Osteoblast (primary cell): Measurements from ENCODE around the gene KMT2E. TPM values are rescaled to one million over a fixed set of nuclear protein-coding genes. Genes with fewer than 3 reads are reported as not detected.

Experiments used
- DNase-seq: peaks from one replicate; pipeline ENCODE4 v3.0.0; 2011; ENCODE audit warnings: low spot score, mixed read lengths; ENCODE audit not compliant: insufficient read length; ENCODE audit errors: missing footprints
- H2AFZ ChIP-seq: 2 replicates; pipeline ENCODE4 v1.6.0; 2011; ENCODE audit warnings: mild to moderate bottlenecking, low read length
- H3K27ac ChIP-seq: 2 replicates; pipeline ENCODE4 v1.5.1; 2011; ENCODE audit warnings: mild to moderate bottlenecking, low read depth, low read length, moderate library complexity
- H3K27me3 ChIP-seq: 2 replicates; pipeline ENCODE4 v1.6.0; 2012; ENCODE audit warnings: mild to moderate bottlenecking, control low read depth, inconsistent platforms, low read length, moderate library complexity; ENCODE audit not compliant: insufficient read depth
- H3K36me3 ChIP-seq: 2 replicates; pipeline ENCODE4 v1.5.1; 2011; ENCODE audit warnings: mild to moderate bottlenecking, low read length, control low read depth, moderate library complexity; ENCODE audit not compliant: insufficient read depth
- H3K4me1 ChIP-seq: 2 replicates; pipeline ENCODE4 v1.5.1; 2011; ENCODE audit warnings: mild to moderate bottlenecking, low read length, control low read depth, moderate library complexity; ENCODE audit not compliant: insufficient read depth
- H3K4me2 ChIP-seq: 2 replicates; pipeline ENCODE4 v1.6.0; 2011; ENCODE audit warnings: mild to moderate bottlenecking, low read length; ENCODE audit not compliant: insufficient read depth
- H3K4me3 ChIP-seq: fragments of 200-600 bp; sonication (generic); 3 replicates; pipeline ENCODE4 v1.5.1; 2012; ENCODE audit warnings: mild to moderate bottlenecking, low read length, inconsistent platforms; ENCODE audit not compliant: insufficient read depth
- H3K79me2 ChIP-seq: 2 replicates; pipeline ENCODE4 v1.6.0; 2012; ENCODE audit warnings: mild to moderate bottlenecking, low read length, control low read depth, inconsistent platforms; ENCODE audit not compliant: insufficient read depth
- H3K9me3 ChIP-seq: 2 replicates; pipeline ENCODE4 v1.5.1; 2011; ENCODE audit warnings: low read depth, low read length, control low read depth
- H4K20me1 ChIP-seq: 2 replicates; pipeline ENCODE4 v1.6.0; 2012; ENCODE audit warnings: mild to moderate bottlenecking, low read length, control low read depth; ENCODE audit not compliant: insufficient read depth
- total RNA-seq: library from RNA; depleted of rRNA; stranded (reverse); fragments of >200 nt; gene quantifications from 2 replicates; pipeline ENCODE4 v1.2.3, GENCODE V29; 2012
- TF ChIP-seq, protein P1 (sequence below): IDR thresholded peaks from 2 replicates; pipeline ENCODE4 v1.5.1; 2011; ENCODE audit warnings: mild to moderate bottlenecking, low read depth, low read length, moderate library complexity; ENCODE audit errors: extremely low read depth

Gene KMT2E
- total RNA-seq, 1 donor = 124 TPM

- Histone ChIP-seq H3K9me3 (no peaks in the 10 kb centered on the region), H3K4me1 (peaks cover 42% of the 10 kb centered on the region), H3K27me3 (no peaks in the 10 kb centered on the region), H3K79me2 (peaks cover 95% of the 10 kb centered on the region), H3K4me2 (peak overlapping the region; percentile 97), H3K27ac (peak overlapping the region; percentile 100), H3K36me3 (peaks cover 9% of the 10 kb centered on the region), H3K4me3 (peak overlapping the region; percentile 94), H4K20me1 (peaks cover 30% of the 10 kb centered on the region), H2AFZ (no peak overlapping the region)
- peak; percentile 99 for DNase-seq
- TF ChIP-seq, protein P1, sequence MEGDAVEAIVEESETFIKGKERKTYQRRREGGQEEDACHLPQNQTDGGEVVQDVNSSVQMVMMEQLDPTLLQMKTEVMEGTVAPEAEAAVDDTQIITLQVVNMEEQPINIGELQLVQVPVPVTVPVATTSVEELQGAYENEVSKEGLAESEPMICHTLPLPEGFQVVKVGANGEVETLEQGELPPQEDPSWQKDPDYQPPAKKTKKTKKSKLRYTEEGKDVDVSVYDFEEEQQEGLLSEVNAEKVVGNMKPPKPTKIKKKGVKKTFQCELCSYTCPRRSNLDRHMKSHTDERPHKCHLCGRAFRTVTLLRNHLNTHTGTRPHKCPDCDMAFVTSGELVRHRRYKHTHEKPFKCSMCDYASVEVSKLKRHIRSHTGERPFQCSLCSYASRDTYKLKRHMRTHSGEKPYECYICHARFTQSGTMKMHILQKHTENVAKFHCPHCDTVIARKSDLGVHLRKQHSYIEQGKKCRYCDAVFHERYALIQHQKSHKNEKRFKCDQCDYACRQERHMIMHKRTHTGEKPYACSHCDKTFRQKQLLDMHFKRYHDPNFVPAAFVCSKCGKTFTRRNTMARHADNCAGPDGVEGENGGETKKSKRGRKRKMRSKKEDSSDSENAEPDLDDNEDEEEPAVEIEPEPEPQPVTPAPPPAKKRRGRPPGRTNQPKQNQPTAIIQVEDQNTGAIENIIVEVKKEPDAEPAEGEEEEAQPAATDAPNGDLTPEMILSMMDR = no peak
These were observed 1.3 kb upstream of the KMT2E start for GRCh38 chr7:105012503-105013220.

DNA sequence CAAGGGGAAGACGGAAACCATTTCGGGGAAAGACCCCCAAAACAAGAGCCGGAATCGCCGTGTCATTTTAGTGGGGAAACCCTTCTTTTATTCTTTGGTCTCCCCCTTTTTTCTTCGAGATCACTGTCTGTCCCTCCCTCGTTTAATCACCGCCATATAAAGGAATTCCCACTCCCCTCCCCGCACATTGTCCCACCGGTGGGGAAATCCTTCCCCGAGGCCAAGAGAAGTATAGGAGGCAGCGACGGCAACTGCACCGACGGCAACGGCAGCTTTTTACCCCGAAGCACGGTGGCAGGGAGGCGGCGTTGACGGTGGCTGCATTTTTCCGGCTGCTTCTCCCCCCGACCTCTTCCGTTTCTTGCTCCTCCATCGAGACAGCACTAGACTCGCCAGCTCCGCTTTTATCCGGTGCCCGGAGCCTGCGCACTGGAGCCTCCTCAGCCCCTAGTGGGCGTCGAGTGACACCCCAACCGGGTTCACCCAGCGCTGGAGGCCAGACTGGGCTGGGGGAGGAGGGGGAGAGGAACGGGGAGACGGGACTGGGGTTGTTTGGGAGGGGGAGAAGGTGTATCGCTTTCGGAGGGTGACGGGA lies 687 bp upstream of the KMT2E start:
- Histone ChIP-seq H3K27ac (peak overlapping the region; percentile 100), H3K79me2 (peaks cover 95% of the 10 kb centered on the region), H2AFZ (peak overlapping the region; percentile 88), H3K4me2 (peak overlapping the region; percentile 97), H3K9me3 (no peaks in the 10 kb centered on the region), H3K4me1 (peaks cover 44% of the 10 kb centered on the region), H3K27me3 (no peaks in the 10 kb centered on the region), H3K36me3 (peaks cover 4% of the 10 kb centered on the region), H4K20me1 (peaks cover 30% of the 10 kb centered on the region), H3K4me3 (peak overlapping the region; percentile 94)
- DNase-seq = peak; percentile 99
- TF ChIP-seq, protein P1 = peak; percentile 50

- peaks cover 30% of the 10 kb centered on the region for H4K20me1 ChIP-seq
- no peaks in the 10 kb centered on the region for H3K9me3 ChIP-seq
- H3K4me1 ChIP-seq = peaks cover 38% of the 10 kb centered on the region
- peak overlapping the region; percentile 94 for H3K4me3 ChIP-seq
- H3K27ac ChIP-seq = peak overlapping the region; percentile 100
- H3K36me3 ChIP-seq = peaks cover 4% of the 10 kb centered on the region
- H3K27me3 ChIP-seq = no peaks in the 10 kb centered on the region
- H2AFZ ChIP-seq = peak overlapping the region; percentile 73
- peaks cover 95% of the 10 kb centered on the region for H3K79me2 ChIP-seq
- TF ChIP-seq, protein P1 = no peak
- DNase-seq = peak; percentile 90
- H3K4me2 ChIP-seq = peak overlapping the region; percentile 97
These were observed 836 bp downstream of the KMT2E start for GRCh38 chr7:105014693-105015389.
